Stimulated activated CD4-positive, alpha-beta T cell treated with anti-CD3 and anti-CD28 coated beads, TNF-alpha, amount 100 ng/mL, for 4 hours (primary cell): ENCODE data around the gene HS3ST5.

Source experiments
- DNase-seq, 3 experiments: peaks; one replicate each; pipeline ENCODE4 v3.0.0-alpha.2; 2020; ENCODE audit warnings: low read depth in 3 of 3

HS3ST5 gene

GRCh38 chr6:114195027-114195365 is 147.8 kb downstream of the HS3ST5 start:
- DNase-seq = no peak

DNA sequence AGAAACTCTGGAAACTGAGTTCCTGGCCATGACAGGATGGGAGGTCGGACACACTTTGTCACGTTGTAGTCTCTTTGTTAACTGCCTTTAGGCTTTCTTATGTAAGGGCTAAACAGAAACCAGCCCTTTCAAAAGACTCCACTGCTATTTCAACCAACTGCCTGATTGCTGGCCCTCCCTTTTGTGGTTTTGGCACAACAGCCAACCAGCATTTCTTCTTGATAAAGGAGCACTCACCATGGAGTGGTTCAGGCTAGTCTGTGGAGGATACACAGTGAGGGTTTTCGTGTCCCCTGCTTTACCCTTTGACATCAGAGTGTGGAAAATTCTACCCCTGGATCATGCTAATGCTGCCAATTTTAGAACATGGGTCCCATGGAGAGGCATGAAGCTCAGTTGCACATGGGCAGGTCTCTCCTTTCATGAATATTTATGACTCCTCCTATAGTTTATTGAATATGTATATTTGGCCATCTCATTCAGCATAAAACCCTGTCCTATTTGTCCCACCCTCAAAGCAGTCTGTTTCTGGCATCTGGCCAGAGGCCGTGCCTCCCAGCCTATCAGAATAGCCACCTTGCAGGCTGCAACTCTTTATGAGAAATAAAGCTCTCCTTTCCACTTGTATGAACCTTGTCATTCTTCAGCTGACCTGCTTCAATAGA is 148.3 kb downstream of the HS3ST5 start:
- no peak for DNase-seq

DNA sequence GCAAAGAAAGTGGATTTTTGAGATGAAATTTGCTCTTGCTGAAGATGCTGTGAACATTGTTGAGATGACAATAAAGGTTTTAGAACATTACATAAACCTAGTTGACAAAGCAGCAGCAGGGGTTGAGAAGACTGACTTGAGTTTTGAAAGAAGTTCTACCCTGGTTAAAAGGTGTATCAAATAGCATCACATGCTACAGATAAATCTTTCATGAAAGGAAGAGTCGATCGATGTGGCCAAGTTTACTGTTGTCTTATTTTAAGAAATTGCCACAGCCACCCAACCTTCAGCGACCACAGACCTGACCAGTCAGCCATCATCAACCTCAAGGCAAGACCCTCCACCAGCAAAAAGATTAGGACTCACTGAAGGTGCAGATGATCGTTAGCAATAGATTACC is 155.3 kb downstream of the HS3ST5 start:
- DNase-seq = no peak

- DNase-seq = no peak
Measured at GRCh38 chr6:114181664-114182063, 161.2 kb downstream of the HS3ST5 start.

DNA sequence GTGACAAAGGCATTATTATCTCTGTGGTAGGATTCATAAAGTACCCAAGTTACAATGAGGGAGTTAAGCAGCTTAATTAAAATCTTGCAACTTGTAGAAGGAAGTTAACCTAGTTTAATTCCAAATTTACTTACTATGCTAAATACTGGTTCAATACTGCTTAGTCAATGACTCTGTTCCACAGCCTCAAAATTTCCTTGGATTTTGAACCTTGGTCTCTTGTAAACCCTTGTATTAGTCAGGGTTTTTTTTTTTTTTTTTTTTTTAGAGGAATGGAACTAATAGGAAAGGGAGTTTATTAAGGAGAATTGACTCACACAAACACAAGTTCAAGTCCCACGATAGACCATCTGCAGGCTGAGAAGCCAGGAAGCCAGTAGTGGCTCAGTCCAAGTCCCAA is 163.4 kb downstream of the HS3ST5 start:
- DNase-seq = no peak

GRCh38 chr6:114176726-114177125 is 166.1 kb downstream of the HS3ST5 start:
- DNase-seq = no peak

DNA sequence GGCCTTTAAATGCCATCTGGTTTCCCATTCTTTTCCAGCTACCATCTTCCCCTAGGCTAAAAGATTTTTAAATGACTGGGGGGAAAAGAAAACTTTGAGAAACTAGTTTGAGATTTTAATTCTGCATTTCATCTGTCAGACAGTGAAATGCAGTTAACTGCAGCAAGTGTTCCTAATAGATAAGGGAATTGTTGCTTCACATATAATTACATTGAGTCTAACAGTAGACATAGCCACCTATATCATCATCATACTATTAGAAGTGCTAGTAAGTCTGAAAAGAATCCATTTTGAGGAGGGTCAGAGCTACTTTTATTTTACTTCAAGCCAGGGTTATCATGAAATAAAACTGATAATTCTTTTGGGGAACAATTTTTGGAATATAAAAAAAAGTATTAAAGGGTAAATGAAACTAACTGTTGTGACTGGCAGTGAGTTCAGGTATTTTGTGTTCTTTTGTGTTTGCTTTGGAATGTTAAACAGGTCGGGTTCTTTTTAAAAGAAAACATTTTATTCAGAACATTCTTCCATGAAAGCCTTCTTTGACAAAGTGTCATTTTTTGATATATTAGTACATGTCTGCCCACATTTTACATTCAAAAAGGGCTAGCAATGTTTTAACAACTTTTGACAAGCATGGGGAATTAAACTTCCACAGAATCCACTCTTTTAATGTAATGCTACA is 170.1 kb downstream of the HS3ST5 start:
- no peak for DNase-seq

DNA sequence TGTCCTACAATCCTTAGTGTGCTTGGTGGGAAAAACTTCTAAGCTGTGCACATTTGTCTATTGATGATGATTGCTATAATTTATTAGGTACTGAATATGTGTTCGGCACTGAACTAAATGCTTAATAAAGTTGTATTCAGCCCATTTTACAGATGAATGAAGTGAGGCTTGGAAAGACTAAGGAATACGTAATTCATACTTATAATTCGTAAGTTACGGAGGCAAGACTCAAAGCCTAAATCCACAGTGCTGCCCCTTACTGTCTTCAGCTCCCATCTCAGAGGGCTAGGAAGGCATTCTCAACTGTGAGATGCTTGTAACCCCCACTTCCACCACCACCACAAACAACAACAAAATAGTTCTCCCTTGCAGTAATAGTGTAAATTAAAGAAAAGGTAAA is 171.3 kb downstream of the HS3ST5 start:
- DNase-seq = no peak

DNA sequence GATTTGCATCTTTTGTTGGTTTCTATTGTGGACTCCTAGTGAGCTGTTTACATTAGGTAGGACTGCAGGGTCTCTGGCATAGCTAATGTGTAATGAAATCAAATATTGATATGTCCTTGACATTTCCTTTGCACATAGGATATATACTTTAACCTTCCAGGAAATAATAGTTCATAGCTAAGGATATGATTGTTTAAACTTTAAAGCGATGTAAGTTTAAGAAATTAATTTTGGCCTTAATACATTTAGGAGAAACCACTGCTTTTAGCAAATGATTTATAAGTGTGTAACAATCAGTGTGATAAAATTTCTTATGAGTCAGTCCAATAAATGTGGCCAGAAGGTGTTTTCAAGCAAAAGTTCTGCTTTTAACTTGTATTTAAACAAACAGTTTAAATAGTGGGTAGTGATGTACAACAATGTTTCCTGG is 171.8 kb downstream of the HS3ST5 start:
- DNase-seq = no peak

GRCh38 chr6:114170372-114170771 is 172.5 kb downstream of the HS3ST5 start:
- DNase-seq = no peak

GRCh38 chr6:114169763-114170162 is 173.1 kb downstream of the HS3ST5 start:
- DNase-seq = no peak

GRCh38 chr6:114167583-114168576 is 174.9 kb downstream of the HS3ST5 start:
- no peak for DNase-seq

DNA sequence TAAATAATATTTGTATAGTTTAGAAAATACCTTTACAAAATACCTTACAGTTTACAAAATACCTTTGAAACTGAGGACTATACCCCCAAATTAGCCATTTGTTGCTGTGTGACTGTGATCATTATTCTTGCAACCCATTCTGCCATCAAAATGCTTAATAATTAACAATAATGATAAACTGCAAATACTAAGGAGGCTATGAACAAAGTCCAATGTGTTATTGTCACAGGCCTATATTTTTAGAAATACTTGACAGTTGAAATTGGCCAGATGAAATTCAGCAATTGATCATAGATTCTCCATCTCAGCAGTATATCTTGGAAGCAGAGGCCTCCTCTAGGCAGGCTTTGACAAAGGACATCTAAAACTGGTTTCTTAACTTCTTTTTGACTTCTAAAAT is 178.6 kb downstream of the HS3ST5 start:
- no peak for DNase-seq

DNA sequence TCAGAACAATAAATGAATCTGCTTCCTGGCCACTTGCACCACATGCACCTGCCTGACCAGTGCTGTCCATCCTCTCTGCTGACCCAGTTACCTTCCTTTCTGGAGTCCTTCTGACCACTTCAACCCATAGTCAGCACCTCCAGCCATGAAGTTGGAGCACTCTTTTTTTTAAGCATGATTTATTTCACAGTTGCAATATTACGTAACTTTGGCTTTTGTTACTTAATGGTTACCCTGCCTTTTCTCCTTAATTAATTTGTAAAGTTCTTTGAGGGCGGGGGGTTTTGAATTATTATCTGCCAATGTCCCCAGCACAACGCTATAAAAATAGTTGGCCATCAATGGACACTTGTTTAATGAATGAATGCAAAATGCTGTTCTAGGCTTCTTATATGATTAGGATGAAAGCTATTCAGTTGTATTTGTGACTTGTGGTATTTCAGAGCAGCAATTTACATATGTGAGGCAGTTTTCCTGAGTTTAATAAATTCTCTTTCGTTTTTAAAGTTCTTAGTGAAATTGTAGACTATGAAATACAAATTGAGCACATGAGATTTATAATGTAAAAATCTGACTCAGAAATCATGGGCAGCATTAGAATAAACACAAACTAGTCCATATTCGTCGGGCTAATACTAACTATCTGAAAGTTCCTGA is 180.0 kb downstream of the HS3ST5 start:
- no peak for DNase-seq

DNA sequence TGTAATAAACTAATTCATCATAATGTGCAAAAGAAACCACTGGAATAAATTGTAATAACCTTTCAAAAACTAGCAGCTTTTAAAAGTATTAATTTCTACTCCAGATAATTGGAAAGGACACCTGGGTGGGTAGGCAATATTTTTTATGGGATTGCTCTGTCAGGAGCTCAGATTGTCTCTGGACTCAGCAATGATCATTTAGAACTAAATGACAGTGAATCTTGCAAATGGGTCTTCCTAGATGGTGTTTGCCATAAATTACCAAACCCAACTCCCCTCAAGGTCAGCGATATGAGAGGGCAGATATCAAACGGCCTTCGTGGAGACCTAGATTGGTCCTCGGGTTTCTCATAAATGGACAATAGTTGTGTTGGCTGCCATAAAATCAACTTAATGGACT is 181.9 kb downstream of the HS3ST5 start:
- no peak for DNase-seq

DNA sequence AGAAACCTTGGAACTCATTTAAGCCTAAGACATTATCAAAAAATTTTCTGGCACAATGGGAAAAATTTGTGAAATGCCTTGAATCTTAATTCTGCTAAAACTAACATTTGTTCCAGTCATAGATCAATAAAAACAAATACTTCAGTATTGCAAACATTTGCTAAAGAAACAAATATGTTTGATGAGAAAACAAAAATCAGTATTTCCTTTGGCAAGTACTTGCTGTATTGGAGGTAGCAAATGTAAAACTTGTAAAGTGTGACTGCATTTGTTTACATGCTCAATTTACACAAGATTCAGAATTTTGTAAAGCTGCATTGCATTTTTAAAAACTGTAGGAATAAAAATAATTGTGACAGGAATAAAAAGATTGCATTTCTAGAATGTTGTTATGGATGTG is 183.1 kb downstream of the HS3ST5 start:
- no peak for DNase-seq

DNA sequence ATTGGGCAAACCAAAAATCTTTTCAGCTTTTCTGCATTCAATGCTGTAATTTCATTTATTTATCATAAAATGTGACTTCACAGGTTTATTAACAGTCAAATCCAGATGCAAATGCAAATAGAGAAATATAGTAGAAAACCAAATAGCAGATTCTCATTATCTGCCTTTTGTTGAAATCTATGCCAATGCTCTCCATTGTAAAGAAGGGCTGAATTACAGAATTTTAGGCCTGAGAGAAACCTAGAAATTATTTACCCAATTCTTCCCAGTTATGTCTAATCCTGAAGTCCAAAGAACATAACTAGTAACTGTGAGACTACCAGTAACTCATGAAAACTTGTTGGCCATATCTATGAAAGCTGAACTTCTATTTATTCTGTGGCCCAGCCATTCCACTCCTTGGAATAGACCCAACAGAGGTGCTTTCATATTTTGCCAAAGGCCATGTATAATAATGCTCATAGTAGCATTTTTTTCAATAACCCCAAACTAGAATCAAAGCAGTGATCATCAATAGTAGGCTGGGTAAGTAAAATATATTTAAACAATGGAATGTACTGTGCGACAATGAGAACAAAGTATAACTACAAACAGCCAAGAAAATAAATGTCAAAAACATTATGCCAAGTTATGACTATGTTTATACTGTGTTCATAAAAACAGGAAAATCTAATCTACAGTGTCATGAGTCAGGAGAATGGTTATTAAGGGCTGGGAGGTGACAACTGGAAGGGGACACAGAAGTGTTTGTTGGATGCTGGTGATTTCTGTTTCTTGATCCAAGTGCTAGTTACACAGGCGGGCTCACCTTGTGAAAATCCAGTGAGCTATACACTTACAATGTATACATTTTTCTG is 183.8 kb downstream of the HS3ST5 start:
- DNase-seq = no peak

- no peak for DNase-seq
Measured at GRCh38 chr6:114158411-114158810, 184.4 kb downstream of the HS3ST5 start.

DNA sequence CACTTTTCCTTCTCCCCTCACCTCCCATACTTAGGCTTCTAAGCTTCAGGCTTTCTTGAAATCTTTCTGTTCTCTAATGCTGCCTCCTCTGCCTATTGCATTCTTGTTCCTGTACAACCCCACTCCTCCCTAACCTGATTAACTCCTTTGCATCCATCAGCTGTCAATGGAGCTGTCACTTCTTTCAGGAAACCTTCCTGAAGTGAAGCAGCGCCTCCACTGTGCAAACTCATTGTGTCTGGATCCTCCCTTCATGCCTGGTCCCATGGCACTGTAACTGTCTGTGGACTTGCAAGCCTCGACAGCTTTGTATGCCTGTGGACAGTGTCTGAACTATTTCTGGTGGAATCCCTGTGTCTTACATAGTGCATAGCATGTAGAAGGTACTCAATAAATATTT is 185.0 kb downstream of the HS3ST5 start:
- DNase-seq = no peak

DNA sequence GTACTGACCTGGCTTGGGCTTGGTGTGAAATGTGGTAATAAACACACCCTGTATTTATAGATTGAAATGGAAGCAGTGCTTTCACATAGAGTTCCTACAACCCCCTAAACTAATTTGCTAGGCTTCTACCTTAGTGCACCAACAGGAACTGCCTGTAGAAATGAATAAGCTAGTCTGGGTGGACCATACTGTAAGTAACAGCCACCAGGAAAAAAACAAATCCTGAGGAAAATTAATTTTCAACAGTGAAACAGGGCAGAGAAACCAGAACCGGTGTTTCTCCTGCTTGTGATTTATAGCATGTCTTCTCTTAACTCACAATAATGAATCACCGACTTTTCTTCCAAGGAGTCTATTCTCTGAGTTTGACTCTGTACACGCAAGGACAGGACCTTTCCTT is 187.1 kb downstream of the HS3ST5 start:
- no peak for DNase-seq

GRCh38 chr6:114154812-114155211 is 188.0 kb downstream of the HS3ST5 start:
- DNase-seq = no peak
